HG02981 (cell line): ENCODE data around the gene RIPOR1.
A peak's percentile ranks its signal among the peaks of the same experiment; 100 is the strongest.
"Not testable (repeated sequence)": the region's sequence is repeated elsewhere in the genome, so short reads cannot be mapped to it uniquely, and the experiment has no call there.

Source experiments
- ATAC-seq: cut with Tn5 transposase; IDR thresholded peaks from one replicate; pipeline ENCODE4 v1.9.1; 2021; ENCODE audit warnings: mild to moderate bottlenecking, moderate library complexity; ENCODE audit not compliant: unreplicated experiment

RIPOR1 gene

GRCh38 chr16:67528222-67528869 lies at the start of gene RIPOR1:
Gene RIPOR1, plus strand, starts transcription at chr16:67528829. Its CDS starts 9,618 bp downstream, at chr16:67538447.
- no peak for ATAC-seq

- ATAC-seq, result peak; percentile 90
These were observed 47.6 kb upstream of the RIPOR1 start, which contains the start of gene ATP6V0D1 for GRCh38 chr16:67480833-67481560. Gene ATP6V0D1, minus strand, starts transcription at chr16:67481157. Its CDS starts 71 bp downstream, at chr16:67481086.

DNA sequence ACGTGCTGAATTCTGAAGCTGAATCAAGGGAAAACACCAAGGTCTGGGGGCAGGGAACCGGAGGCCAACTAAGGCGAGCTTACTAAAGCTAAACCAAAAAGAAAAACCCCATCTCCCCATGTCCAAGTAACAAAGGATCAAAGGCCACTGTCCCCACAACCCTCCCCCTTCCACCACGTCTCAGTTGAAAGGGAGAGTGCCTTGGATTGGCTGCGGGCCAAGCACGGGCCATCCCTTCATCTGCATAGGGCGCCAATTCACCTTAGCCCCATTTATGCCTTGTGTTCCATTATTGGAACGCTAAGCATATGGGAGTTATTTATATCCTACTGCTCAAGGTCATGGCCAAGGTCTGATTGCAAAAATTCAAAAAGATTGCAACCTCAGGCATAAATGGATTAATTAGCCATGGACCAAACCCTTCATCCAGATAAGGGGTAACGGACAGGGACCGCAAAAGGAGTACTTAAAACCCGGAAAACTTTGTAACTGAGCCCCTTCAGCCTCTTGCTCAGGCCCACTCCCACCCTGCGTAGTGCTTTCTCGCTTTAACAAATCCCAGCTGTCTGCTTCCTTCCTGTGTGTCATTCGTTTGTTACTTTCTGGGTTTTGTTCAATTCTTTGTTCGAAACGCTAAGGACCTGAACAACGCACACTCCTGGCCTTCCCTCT lies 46.9 kb upstream of the RIPOR1 start:
- no peak for ATAC-seq

- ATAC-seq, result no peak
These were observed 46.2 kb upstream of the RIPOR1 start for GRCh38 chr16:67482233-67482924.

DNA sequence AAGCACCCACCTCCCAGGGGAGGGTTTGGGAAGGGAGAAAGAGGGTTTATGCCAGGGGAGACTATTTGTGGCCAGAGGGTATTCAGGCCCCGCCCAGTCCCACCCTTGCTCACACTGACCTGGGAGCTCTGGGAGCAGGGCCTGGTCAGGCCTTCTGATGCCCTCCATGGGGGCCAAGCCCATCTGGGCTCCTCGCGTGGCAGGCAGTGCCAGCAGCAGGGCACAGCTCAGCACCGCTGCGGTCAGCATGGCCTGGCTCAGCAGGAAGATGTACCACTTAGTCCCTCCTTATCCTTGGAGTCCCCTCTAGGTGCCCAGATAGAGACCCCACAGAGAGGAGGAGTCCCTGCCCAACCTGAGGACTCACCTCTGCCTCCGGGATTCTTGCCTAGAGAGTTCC lies 45.5 kb upstream of the RIPOR1 start, which contains the start of gene AGRP:
Gene AGRP (minus strand): TSS at position 398 of the 400 bp plus-strand sequence. CDS start 149 bp downstream, at position 249.
- no peak for ATAC-seq

DNA sequence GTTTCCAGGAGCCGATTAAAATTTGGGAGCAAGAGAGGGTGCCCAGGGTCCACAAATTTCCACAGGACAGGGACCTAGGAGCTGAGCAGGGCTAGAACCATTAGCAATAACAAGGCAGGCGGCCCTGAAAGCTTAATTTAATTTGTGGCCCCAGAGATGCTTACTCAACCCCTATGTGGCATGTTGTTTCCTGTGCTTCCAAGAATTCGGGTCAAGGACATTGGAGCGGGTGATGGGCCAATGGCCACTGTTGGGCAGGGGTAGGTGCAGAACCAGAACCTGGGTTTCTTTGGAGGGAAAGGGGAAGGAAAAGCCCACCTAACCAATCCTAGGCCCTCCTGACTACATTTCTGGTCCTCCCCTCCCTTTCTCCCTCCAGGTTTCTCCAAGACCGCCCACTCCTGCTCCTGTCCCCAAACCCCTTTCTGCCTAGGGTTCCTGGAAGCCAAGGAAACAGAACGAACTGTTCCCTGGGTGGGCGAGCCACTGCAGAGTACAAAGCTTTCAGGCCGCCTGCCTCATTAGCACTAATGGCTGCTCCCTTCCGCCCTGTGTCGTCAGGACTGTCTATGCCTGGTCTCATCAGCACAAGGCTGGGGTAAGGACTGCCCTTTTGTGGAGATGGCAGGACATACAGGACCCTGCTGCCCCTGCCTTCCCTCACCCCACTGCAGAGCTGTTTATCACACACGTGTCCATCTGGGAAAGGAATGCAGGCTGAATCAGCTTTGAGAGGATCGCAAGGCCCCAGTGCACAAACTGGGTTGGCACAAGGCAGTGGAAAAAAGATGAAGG lies 44.7 kb upstream of the RIPOR1 start:
- ATAC-seq, result no peak

DNA sequence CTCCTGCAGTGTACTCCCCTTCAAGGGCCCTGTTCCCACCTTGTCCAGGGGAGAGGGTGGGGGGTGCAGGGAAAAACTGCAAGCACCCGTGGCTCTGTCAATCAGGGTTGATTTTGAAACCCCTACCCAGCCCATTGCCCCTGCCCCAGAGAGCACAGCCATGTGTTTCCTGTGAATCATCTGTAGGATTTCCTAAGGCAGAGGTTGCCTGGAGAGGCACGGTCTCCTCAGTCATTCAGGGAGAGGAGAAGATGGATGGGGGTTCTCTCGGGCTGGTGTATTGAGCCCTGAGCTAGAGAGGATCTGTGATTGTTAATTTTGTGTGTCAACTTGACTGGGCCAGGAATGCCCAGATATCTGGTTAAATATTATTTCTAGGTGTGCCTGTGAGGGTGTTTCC lies 41.8 kb upstream of the RIPOR1 start:
- no peak for ATAC-seq

- not testable (repeated sequence) for ATAC-seq
These were observed 41.1 kb upstream of the RIPOR1 start for GRCh38 chr16:67487561-67487960.

GRCh38 chr16:67489401-67490083 lies 39.1 kb upstream of the RIPOR1 start:
- ATAC-seq, result no peak

DNA sequence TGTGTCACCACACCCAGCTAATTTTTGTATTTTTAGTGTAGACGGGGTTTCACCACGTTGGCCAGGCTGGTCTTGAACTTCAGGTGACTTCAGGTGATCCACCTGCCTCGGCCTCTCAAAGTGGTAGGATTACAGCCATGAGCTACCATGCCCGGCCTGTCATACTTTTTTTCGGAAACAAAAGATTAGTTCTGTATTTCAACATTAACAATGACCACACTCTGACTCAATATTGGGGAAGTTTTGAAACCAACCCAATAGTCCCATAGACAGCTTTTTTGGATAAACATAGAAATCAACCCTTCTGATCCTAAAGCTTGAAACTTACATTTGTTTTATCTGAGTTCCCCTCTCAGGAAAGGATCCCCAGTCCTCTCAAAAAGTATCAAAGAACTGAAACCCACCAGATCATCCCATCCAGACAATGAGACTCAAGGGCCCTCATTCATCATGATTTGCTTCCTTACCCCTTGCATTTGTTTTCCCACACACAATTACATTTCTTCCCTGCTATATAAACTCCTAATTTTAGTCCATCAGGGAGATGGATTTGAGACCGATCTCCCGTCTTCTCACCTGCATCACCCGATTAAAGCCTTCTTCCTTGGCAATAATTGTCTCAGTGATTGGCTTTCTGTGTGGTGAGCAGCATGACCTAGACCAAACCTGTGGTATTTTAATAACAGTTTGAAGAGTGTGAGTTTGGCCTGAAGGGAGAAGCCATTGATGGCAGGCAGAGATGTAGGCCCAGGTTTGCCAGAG lies 38.1 kb upstream of the RIPOR1 start:
- no peak for ATAC-seq

DNA sequence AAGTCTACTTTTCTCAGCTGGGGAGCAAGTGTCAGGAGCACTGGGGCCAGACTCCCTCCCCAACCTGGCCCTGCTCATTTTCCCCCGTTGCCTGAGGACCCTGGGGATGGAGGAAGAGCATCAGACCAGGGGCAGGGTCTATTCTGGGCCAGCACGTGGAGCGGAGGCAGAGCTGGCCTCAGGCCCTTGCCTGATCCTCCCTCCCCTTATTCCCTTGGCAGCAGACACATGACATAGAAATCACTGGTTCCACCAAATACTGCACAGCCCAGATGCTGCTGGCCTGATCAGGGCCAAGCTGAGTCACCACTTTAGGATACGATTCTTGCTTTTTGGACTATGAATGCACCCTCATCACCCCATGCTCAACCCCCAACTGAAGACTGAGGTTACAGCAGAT lies 29.5 kb upstream of the RIPOR1 start:
- ATAC-seq, result no peak

GRCh38 chr16:67504031-67505021 lies 24.3 kb upstream of the RIPOR1 start:
- ATAC-seq, result no peak

- ATAC-seq, result no peak
These were observed 22.2 kb upstream of the RIPOR1 start for GRCh38 chr16:67506468-67506867.

DNA sequence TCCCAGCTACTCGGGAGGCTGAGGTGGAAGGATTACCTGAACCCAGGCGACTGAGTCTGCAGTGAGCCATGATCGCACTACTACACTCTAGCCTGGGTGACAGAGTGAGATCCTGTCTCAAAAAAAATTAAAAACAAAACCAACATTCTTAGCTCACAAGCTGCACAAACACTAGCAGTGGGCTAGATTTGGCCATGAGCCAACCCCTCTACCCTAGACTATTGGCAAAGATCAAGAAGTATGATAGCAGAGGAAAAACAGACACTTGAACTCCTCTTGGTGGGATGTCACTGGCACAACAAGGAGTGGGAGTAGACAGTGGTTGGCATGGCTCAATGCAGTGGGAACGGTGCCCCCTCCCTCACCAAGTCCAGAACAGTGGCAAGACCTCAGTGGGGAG lies 19.6 kb upstream of the RIPOR1 start:
- no peak for ATAC-seq

DNA sequence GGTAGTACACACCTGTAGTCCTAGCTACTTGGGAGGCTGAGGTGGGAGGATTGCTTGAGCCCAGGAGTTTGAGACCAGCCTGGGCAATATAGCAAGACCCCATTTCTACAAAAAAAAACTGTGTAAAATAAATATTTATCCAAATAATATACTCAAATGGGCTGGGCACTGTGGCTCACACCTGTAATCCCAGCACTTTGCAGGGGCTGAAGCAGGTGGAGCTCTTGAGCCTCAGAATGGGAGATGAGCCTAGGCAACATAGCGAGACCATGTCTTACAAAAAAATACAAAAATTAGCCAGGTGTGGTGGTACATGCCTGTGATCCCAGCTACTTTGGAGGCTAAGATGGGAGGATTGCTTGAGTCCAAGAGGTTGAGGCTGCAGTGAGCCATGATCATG lies 14.7 kb upstream of the RIPOR1 start:
- not testable (repeated sequence) for ATAC-seq

GRCh38 chr16:67514382-67514828 lies 14.2 kb upstream of the RIPOR1 start:
- peak; percentile 62 for ATAC-seq

DNA sequence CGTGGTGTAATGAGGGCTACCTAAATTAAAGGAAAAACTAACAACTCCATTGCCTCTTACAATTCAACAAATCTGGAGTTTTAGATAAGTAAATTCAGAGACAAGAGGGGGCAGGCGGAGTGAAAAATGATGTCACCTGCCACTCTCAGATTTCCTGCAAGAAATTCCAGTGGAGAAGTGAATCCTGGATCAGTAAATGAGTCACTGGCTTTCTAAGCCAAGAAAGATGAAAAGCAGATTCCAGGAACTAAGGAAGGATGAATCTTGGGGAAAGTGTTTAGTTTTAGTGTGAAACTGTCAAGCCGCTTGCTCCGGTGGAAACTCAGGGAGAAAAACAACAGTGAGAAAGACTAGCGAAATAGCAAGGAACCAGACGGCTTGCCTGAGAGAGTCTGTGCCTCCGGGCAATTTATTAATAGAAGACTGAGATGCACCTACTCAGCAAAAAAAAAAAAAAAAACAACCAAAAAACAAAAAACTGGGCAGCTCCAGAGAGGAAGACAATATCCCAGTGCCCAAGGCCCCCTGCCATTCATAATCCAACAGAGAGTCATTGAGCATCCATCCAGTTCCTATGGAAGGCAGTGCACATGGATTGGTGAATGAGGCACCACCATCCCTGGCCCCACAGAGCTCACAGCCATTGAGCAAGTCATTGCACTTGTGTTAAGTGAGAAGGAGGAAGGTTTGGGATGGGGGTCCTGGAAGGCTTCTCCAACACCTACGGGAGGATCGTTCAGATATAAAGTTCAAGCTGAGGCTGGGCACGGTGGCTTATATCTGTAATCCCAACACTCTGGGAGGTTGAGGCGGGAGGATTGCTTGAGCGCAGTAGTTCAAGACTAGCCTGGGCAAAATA lies 12.1 kb upstream of the RIPOR1 start:
- no peak for ATAC-seq
